Measurements from ENCODE around the gene IQGAP1.

IQGAP1 gene

GRCh38 chr15:90423801-90424319, 35.8 kb downstream of the IQGAP1 start:
- FAIRE-seq: no peak
- TF ChIP-seq PAX5 (IDR thresholded peaks at IDR 0.05; ENCODE audit: insufficient read depth, low read length, severe bottlenecking) (no peak), POLR2A (IDR thresholded peaks at IDR 0.05; ENCODE audit: low read depth, low read length) (no peak), POU2F2 (IDR thresholded peaks at IDR 0.05; ENCODE audit: low read depth, low read length) (no peak), POLR2AphosphoS5 (IDR thresholded peaks at IDR 0.05; ENCODE audit: low read depth, low read length) (no peak), SPI1 (IDR thresholded peaks at IDR 0.05; ENCODE audit: low read depth, low read length) (no peak), TAF1 (IDR thresholded peaks at IDR 0.05; ENCODE audit: low read depth, low read length) (no peak)
- no peak for DNase-seq (ENCODE audit: insufficient read length, low spot score)

DNA sequence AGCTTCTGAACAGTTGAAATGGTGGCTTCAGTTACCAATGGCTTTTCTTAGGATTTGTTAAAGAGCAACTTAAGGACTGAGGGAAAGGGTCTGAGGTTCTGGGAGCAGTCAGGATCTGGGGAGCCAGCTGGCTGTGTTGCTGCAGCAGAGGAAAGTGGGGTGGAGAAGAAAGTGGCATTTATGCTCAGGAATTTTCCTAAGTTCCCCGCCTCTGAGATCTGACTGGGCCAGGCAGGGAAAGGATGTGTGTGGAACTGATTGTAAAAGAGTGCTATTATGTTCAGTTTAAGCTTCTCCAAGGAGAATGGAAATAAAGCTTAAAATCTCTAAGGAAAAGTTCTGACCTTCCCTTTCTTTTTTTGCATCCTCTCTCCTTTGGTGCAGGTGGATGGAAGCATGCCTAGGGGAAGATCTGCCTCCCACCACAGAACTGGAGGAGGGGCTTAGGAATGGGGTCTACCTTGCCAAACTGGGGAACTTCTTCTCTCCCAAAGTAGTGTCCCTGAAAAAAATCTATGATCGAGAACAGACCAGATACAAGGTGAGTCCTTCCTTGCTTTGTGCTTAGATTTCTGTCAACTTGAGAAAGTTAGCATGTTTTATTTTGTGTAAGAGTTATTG, 37.8 kb downstream of the IQGAP1 start:
- FAIRE-seq (no peak), DNase-seq (ENCODE audit: insufficient read length, low spot score) (no peak)
- no peak for TF ChIP-seq POLR2AphosphoS5 (IDR thresholded peaks at IDR 0.05; ENCODE audit: low read depth, low read length)
- TF ChIP-seq POU2F2 (IDR thresholded peaks at IDR 0.05; ENCODE audit: low read depth, low read length): no peak
- TF ChIP-seq TAF1 (IDR thresholded peaks at IDR 0.05; ENCODE audit: low read depth, low read length): no peak
- no peak for TF ChIP-seq POLR2A (IDR thresholded peaks at IDR 0.05; ENCODE audit: low read depth, low read length)
- TF ChIP-seq SPI1 (IDR thresholded peaks at IDR 0.05; ENCODE audit: low read depth, low read length): no peak
- no peak for TF ChIP-seq PAX5 (IDR thresholded peaks at IDR 0.05; ENCODE audit: insufficient read depth, low read length, severe bottlenecking)

DNA sequence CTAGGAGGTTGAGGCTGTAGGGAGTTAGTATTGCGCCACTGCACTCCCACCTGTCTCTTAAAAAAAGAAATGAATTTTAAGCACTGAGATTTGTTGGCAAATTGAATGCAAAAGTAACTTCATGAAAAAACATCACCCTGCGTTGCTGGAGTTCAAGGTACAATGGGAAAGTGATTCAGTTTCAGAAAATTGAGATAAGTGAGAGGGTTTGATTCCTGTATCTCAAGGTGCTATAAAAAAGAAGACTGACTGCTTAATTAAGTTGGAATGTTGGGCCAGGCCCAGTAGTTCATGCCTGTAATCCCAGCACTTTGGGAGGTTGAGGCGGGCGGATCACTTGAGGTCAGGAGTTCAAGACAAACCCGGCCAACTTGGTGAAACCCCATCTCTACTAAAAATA, 39.1 kb downstream of the IQGAP1 start:
- FAIRE-seq (no peak), DNase-seq (ENCODE audit: insufficient read length, low spot score) (no peak)
- TF ChIP-seq PAX5 (IDR thresholded peaks at IDR 0.05; ENCODE audit: insufficient read depth, low read length, severe bottlenecking) (no peak), TAF1 (IDR thresholded peaks at IDR 0.05; ENCODE audit: low read depth, low read length) (no peak), SPI1 (IDR thresholded peaks at IDR 0.05; ENCODE audit: low read depth, low read length) (no peak), POLR2A (IDR thresholded peaks at IDR 0.05; ENCODE audit: low read depth, low read length) (no peak), POLR2AphosphoS5 (IDR thresholded peaks at IDR 0.05; ENCODE audit: low read depth, low read length) (no peak), POU2F2 (IDR thresholded peaks at IDR 0.05; ENCODE audit: low read depth, low read length) (no peak)

DNA sequence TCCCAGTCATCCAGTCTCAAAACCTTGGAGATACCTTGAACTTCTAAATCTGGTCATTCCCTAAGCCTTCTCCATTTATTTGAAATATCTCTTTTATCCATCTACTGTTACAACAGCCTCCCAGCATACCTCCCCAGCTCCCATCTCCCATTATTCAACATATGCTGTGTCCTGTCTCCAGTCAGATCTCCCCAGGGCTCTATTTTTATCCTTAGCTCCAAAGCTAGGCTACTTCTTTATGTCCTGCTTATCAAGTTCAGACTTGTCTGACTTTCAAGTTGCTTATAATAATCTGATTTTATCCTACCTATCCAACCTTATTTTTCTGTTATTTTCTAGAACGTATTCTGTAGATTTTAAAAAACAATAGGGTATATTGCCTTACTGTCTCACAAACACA, 44.2 kb downstream of the IQGAP1 start:
- no peak for DNase-seq (ENCODE audit: insufficient read length, low spot score)
- TF ChIP-seq TAF1 (IDR thresholded peaks at IDR 0.05; ENCODE audit: low read depth, low read length) (no peak), PAX5 (IDR thresholded peaks at IDR 0.05; ENCODE audit: insufficient read depth, low read length, severe bottlenecking) (no peak), POLR2AphosphoS5 (IDR thresholded peaks at IDR 0.05; ENCODE audit: low read depth, low read length) (no peak), SPI1 (IDR thresholded peaks at IDR 0.05; ENCODE audit: low read depth, low read length) (no peak), POU2F2 (IDR thresholded peaks at IDR 0.05; ENCODE audit: low read depth, low read length) (no peak), POLR2A (IDR thresholded peaks at IDR 0.05; ENCODE audit: low read depth, low read length) (no peak)
- FAIRE-seq: no peak

GRCh38 chr15:90435652-90436337, 47.8 kb downstream of the IQGAP1 start:
- FAIRE-seq: no peak
- DNase-seq (ENCODE audit: insufficient read length, low spot score): no peak

DNA sequence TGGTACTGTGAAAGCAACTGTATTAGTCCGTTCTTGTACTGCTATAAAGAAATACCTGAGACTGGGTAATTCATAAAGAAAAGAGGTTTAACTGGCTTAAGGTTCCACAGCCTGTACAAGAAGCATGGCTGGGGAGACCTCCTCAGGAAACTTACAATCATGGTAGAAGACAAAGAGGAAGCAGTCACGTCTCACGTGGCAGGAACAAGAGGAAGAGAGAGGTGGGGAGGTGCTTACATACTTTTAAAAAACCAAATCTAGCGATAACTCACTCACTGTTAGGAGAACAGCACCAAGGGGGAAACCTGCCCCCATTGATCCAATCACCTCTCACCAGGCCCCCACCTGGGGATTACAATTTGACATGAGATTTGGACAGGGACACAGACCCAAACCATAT, 48.9 kb downstream of the IQGAP1 start:
- TF ChIP-seq PAX5 (IDR thresholded peaks at IDR 0.05; ENCODE audit: insufficient read depth, low read length, severe bottlenecking) (no peak), POLR2A (IDR thresholded peaks at IDR 0.05; ENCODE audit: low read depth, low read length) (no peak), POU2F2 (IDR thresholded peaks at IDR 0.05; ENCODE audit: low read depth, low read length) (no peak), SPI1 (IDR thresholded peaks at IDR 0.05; ENCODE audit: low read depth, low read length) (no peak), TAF1 (IDR thresholded peaks at IDR 0.05; ENCODE audit: low read depth, low read length) (no peak), POLR2AphosphoS5 (IDR thresholded peaks at IDR 0.05; ENCODE audit: low read depth, low read length) (no peak)
- FAIRE-seq (peak; percentile 9), DNase-seq (ENCODE audit: insufficient read length, low spot score) (no peak)

More at GRCh38 chr15:90435652-90436337, 47.8 kb downstream of the IQGAP1 start:
- TF ChIP-seq TAF1 (IDR thresholded peaks at IDR 0.05; ENCODE audit: low read depth, low read length) (no peak), SPI1 (IDR thresholded peaks at IDR 0.05; ENCODE audit: low read depth, low read length) (no peak), PAX5 (IDR thresholded peaks at IDR 0.05; ENCODE audit: insufficient read depth, low read length, severe bottlenecking) (no peak), POU2F2 (IDR thresholded peaks at IDR 0.05; ENCODE audit: low read depth, low read length) (no peak)

DNA sequence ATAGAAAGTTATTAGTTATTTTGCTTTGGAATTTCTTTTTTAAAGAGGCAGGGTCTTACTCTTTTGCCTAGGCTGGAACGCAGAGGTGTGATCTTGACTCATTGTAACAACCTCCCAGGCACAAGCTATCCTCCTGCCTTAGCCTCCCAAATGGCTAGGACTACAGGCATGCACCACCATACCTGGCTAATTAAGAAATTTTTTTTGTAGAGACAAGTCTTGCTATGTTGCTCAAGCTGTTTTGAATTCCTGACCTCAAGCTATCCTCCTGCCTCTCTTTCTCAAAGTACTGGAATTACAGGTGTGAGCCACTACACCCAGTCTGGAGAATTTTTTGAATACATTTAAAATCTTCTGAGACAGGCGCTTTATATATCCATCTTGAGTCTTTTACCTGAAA, 49.5 kb downstream of the IQGAP1 start:
- no peak for TF ChIP-seq POLR2A (IDR thresholded peaks at IDR 0.05; ENCODE audit: low read depth, low read length)
- TF ChIP-seq TAF1 (IDR thresholded peaks at IDR 0.05; ENCODE audit: low read depth, low read length): no peak
- no peak for TF ChIP-seq SPI1 (IDR thresholded peaks at IDR 0.05; ENCODE audit: low read depth, low read length)
- TF ChIP-seq POU2F2 (IDR thresholded peaks at IDR 0.05; ENCODE audit: low read depth, low read length): no peak
- no peak for TF ChIP-seq PAX5 (IDR thresholded peaks at IDR 0.05; ENCODE audit: insufficient read depth, low read length, severe bottlenecking)
- no peak for TF ChIP-seq POLR2AphosphoS5 (IDR thresholded peaks at IDR 0.05; ENCODE audit: low read depth, low read length)
- FAIRE-seq (no peak), DNase-seq (ENCODE audit: insufficient read length, low spot score) (no peak)

DNA sequence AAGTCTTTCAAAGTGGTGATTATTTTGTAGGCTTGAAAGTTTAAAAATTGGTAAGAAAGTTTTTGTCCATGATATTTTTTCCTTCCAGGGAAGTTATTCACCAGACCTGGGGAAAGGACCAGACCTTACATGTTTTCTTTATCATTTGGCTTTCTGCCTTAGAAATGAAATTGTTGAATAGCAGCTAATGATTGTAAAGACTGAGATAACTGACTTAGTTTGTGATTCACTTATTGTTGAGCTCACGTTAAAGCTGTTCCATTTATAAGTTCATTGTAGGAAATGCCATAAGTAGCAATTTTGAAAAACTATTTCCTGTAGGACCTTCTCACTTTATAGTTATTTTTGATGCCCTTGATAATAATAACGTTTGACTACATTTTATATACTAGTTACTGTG, 51.9 kb downstream of the IQGAP1 start:
- DNase-seq (ENCODE audit: insufficient read length, low spot score) (no peak), FAIRE-seq (no peak)
- no peak for TF ChIP-seq POLR2AphosphoS5 (IDR thresholded peaks at IDR 0.05; ENCODE audit: low read depth, low read length)
- TF ChIP-seq TAF1 (IDR thresholded peaks at IDR 0.05; ENCODE audit: low read depth, low read length): no peak
- no peak for TF ChIP-seq SPI1 (IDR thresholded peaks at IDR 0.05; ENCODE audit: low read depth, low read length)
- no peak for TF ChIP-seq POLR2A (IDR thresholded peaks at IDR 0.05; ENCODE audit: low read depth, low read length)
- TF ChIP-seq PAX5 (IDR thresholded peaks at IDR 0.05; ENCODE audit: insufficient read depth, low read length, severe bottlenecking): no peak
- no peak for TF ChIP-seq POU2F2 (IDR thresholded peaks at IDR 0.05; ENCODE audit: low read depth, low read length)

DNA sequence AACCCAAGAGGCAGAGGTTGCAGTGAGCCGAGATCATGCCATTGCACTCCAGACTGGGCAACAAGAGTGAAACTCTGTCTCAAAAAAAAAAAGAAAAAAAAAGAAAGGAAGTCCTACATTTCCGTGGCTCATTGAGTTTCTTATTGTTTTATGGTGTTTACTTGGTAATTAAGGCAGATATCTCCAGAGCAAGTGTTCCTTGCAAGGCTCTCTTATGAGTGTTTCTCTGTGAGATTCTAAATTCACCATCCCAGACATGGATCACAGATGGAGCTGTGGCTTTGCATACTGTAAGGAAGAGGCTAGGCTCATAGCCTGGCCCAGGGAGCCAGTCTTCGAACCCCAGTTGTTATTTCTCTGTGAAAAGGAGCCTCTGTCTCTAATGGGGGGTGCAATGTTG, 53.0 kb downstream of the IQGAP1 start:
- TF ChIP-seq TAF1 (IDR thresholded peaks at IDR 0.05; ENCODE audit: low read depth, low read length) (no peak), SPI1 (IDR thresholded peaks at IDR 0.05; ENCODE audit: low read depth, low read length) (no peak), POU2F2 (IDR thresholded peaks at IDR 0.05; ENCODE audit: low read depth, low read length) (no peak), PAX5 (IDR thresholded peaks at IDR 0.05; ENCODE audit: insufficient read depth, low read length, severe bottlenecking) (no peak), POLR2A (IDR thresholded peaks at IDR 0.05; ENCODE audit: low read depth, low read length) (no peak), POLR2AphosphoS5 (IDR thresholded peaks at IDR 0.05; ENCODE audit: low read depth, low read length) (no peak)
- no peak for DNase-seq (ENCODE audit: insufficient read length, low spot score)

More for the DNA sequence above, 53.0 kb downstream of the IQGAP1 start:
- no peak for FAIRE-seq

Measured in GM12891 (cell line).